Fibroblast of the aortic adventitia (primary cell): ENCODE results near the gene FARS2. TPM values are rescaled to one million over a fixed set of nuclear protein-coding genes. Genes with fewer than 3 reads are reported as not detected.
"Not testable (repeated sequence)": the region's sequence is repeated elsewhere in the genome, so short reads cannot be mapped to it uniquely, and the experiment has no call there.

Experiments
- DNase-seq: peaks from one replicate; pipeline ENCODE4 v3.0.0-alpha.2; 2010; ENCODE audit warnings: low read depth
- H3K4me3 ChIP-seq: 2 replicates; pipeline ENCODE4 v1.5.1; 2011; ENCODE audit warnings: low read depth, mild to moderate bottlenecking, control low read depth, low read length, moderate library complexity
- total RNA-seq: library from RNA; depleted of rRNA; stranded (reverse); fragments of >200 nt; gene quantifications from 2 replicates; pipeline ENCODE4 v1.2.3, GENCODE V29; 2012; ENCODE audit warnings: low replicate concordance
- TF ChIP-seq, protein P1 (sequence below): IDR thresholded peaks from 2 replicates; pipeline ENCODE4 v1.5.1; 2011; ENCODE audit warnings: mild to moderate bottlenecking, low read length, control low read depth, inconsistent platforms; ENCODE audit not compliant: insufficient read depth

Gene FARS2
- total RNA-seq, 1 donor, result 25.5 TPM

GRCh38 chr6:5652406-5653137 lies 391.3 kb downstream of the FARS2 start:
- no peak overlapping the region for H3K4me3 ChIP-seq
- TF ChIP-seq, protein P1, sequence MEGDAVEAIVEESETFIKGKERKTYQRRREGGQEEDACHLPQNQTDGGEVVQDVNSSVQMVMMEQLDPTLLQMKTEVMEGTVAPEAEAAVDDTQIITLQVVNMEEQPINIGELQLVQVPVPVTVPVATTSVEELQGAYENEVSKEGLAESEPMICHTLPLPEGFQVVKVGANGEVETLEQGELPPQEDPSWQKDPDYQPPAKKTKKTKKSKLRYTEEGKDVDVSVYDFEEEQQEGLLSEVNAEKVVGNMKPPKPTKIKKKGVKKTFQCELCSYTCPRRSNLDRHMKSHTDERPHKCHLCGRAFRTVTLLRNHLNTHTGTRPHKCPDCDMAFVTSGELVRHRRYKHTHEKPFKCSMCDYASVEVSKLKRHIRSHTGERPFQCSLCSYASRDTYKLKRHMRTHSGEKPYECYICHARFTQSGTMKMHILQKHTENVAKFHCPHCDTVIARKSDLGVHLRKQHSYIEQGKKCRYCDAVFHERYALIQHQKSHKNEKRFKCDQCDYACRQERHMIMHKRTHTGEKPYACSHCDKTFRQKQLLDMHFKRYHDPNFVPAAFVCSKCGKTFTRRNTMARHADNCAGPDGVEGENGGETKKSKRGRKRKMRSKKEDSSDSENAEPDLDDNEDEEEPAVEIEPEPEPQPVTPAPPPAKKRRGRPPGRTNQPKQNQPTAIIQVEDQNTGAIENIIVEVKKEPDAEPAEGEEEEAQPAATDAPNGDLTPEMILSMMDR, result no peak
- DNase-seq, result no peak

- DNase-seq, result no peak
- TF ChIP-seq, protein P1, result no peak
- no peak overlapping the region for H3K4me3 ChIP-seq
Measured at GRCh38 chr6:5653801-5654200, 392.5 kb downstream of the FARS2 start.

DNA sequence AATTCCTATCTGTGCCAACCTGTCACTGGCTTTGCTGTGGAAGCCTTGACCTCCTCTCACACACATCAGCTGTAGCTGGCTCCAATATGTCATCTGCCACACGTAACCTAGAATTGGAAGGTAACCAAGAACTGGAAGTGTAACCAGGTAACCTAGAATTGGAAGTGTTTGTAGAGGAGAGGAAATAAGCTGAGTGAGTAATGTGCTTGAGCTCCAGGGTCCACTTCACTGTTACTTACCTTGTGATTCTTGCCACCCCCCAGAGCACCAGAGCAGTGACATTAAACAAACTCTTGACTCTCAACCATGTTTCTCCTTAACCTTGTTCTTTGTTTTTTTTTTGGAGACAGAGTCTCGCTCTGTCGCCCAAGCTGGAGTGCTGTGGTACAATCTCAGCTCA lies 394.9 kb downstream of the FARS2 start:
- DNase-seq, result no peak
- H3K4me3 ChIP-seq, result no peak overlapping the region
- TF ChIP-seq, protein P1, result no peak

- not testable (repeated sequence) for H3K4me3 ChIP-seq, DNase-seq
Measured at GRCh38 chr6:5656695-5657094, 395.4 kb downstream of the FARS2 start.

- DNase-seq, result peak; percentile 51
- H3K4me3 ChIP-seq, result no peak overlapping the region
- TF ChIP-seq, protein P1, result no peak
Measured at GRCh38 chr6:5657684-5658430, 396.5 kb downstream of the FARS2 start.

DNA sequence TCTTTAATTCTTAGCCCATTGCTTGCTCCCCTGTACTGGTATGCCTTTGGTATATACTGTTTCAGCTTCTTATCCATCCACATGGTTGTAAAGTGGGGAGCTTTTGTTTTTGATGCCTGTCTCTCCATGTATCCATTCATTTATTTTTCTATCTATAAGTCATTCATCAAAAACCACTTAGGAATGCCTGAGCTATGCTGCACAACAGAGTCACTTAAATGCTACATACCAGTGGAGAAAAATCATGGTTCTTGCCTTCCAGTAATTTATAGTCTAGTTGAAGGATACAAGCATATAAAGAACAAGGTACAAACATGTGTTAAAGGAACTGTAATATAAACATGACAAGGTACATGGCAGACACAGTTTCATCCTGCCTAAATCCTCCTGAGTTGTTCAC lies 398.2 kb downstream of the FARS2 start:
- DNase-seq, result no peak
- no peak overlapping the region for H3K4me3 ChIP-seq
- TF ChIP-seq, protein P1, result no peak

DNA sequence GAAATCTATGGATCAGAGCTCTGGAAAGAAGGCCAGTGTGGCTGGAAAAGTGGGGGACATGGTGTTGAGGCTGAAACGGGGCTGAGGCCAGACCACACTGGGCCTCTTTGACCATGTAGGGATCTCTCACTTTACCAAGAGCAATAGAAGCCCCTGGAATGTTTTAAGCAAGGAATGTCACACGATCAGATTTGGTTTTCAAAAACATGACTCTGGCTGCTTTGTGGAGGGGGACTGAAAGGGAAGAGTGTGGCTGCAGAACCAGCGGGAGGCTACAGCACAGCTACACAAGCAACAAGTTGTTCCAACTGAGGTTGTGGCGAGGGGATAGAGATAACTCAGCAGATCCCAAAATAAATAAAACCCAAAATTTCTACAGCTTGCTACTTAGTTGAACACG lies 399.5 kb downstream of the FARS2 start:
- TF ChIP-seq, protein P1, result no peak
- DNase-seq, result no peak
- no peak overlapping the region for H3K4me3 ChIP-seq
